K562 (cell line): Measurements from ENCODE around the gene MRPS35. TPM values are rescaled to one million over a fixed set of nuclear protein-coding genes. Genes with fewer than 3 reads are reported as not detected.

Experiments
- BMI1 ChIP-seq: fragments of 150-350 bp; IDR thresholded peaks from 2 replicates; pipeline ENCODE4 v1.6.1; 2014; ENCODE audit warnings: low read length
- CBFA2T2 ChIP-seq: fragments of 450-650 bp; conservative IDR thresholded peaks from 2 replicates; pipeline ENCODE4 v1.6.1; 2017; ENCODE audit warnings: mild to moderate bottlenecking
- CREB1 ChIP-seq, 2 experiments: sonication (generic) in 1 of 2; formaldehyde crosslinking in 1 of 2; IDR thresholded peaks; 2 replicates each; pipeline versions ENCODE4 v1.6.1 to v1.8.0; 2012 to 2022; ENCODE audit warnings: inconsistent platforms in 1 of 2, mild to moderate bottlenecking in 1 of 2, missing genetic modification reagents in 1 of 2, moderate library complexity in 1 of 2
- HNRNPK ChIP-seq: fragments of 200-400 bp; formaldehyde crosslinking; IDR thresholded peaks from one replicate; pipeline ENCODE4 v1.6.1; 2018; ENCODE audit warnings: mild to moderate bottlenecking, low read depth, low read length; ENCODE audit not compliant: poor library complexity, severe bottlenecking
- KDM5B ChIP-seq: fragments of 200-600 bp; sonication (generic); IDR thresholded peaks from 2 replicates; pipeline ENCODE4 v1.6.1; 2012; ENCODE audit warnings: low read depth, mild to moderate bottlenecking, moderate library complexity, low read length, control low read depth, inconsistent platforms; ENCODE audit not compliant: insufficient replicate concordance
- POLR2H ChIP-seq: IDR thresholded peaks from 2 replicates; pipeline ENCODE4 v1.6.1; 2016; ENCODE audit warnings: missing genetic modification characterization, low read depth, mild to moderate bottlenecking, control low read depth, missing compliant biosample characterization, moderate library complexity
- XRCC5 ChIP-seq: fragments of 200-400 bp; formaldehyde crosslinking; IDR thresholded peaks from 2 replicates; pipeline ENCODE4 v1.6.1; 2017; ENCODE audit warnings: low read depth, mild to moderate bottlenecking, low read length
- ZNF584 ChIP-seq: fragments of 200-800 bp; sonication (Bioruptor generic); IDR thresholded peaks from 2 replicates; pipeline ENCODE4 v1.6.1; 2016; ENCODE audit warnings: low read depth, mild to moderate bottlenecking, missing genetic modification characterization, missing compliant biosample characterization
- ZNF639 ChIP-seq, 2 experiments: fragments of 200-800 bp in 1 of 2; sonication (Bioruptor generic) in 1 of 2; sonication (generic) in 1 of 2; formaldehyde crosslinking in 1 of 2; IDR thresholded peaks in 1 of 2; conservative IDR thresholded peaks in 1 of 2; 2 replicates each; pipeline versions ENCODE4 v1.5.0 to v1.6.1; 2016 to 2020; ENCODE audit warnings: missing compliant biosample characterization in 1 of 2, missing genetic modification characterization in 1 of 2, missing genetic modification reagents in 1 of 2
- polyA plus RNA-seq, 8 experiments: library from polyadenylated mRNA; depleted of rRNA in 4 of 8; stranded (reverse) in 5 of 8; unstranded in 3 of 8; fragments of >200 nt; fragmentation: Nextera tagmentation in 2 of 8; fragmentation: Illumina TruSeq in 1 of 8; extraction: Ambion mirVana in 2 of 8; extraction: Trizol in 1 of 8; gene quantifications; 2 replicates each; pipeline versions ENCODE4 v1.2.1 to v1.2.3, GENCODE V29; 2011 to 2014; ENCODE audit warnings: inconsistent platforms in 1 of 8, missing spikeins in 1 of 8
- total RNA-seq, 7 experiments: library from RNA; depleted of rRNA in 6 of 7; stranded (reverse); fragments of >200 nt in 6 of 7; fragmentation: Illumina TruSeq in 2 of 7; extraction: Trizol in 2 of 7; gene quantifications; 2 replicates each; pipeline versions ENCODE4 v1.2.1 to v1.2.3, GENCODE V29; 2011 to 2021; ENCODE audit warnings: low replicate concordance in 1 of 7
- TF ChIP-seq, protein P1 (sequence below): sonication (generic); formaldehyde crosslinking; IDR thresholded peaks from 2 replicates; pipeline ENCODE4 v1.8.1; 2023; ENCODE audit warnings: mild to moderate bottlenecking, missing genetic modification reagents

Gene MRPS35
- total and polyA plus RNA-seq, 9 of the 15 experiments (the other 6 are each of a cell fraction or from before 2014, with no cell fraction given), result 79.0 to 183 (median 114) TPM

DNA sequence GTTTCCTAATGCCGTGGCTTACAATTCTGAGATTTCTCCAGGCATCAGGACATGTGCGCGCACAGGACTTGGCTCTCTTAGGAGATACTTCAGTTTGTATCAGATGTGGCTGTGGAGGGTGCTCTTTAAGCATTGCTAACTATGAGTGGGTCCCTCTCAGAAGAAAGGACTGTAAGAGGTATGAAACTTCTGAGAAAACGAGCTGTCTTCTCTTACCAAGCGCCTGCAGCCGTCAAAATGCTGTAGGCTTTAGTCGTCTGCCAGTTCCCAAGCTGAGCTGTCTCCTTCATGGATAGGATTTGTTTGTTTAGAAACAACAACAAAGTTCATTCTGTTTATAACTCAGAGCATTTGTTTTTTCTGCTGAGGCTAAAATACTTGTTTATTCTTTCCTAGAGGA lies 85.5 kb downstream of the MRPS35 start (continued):
- TF ChIP-seq, protein P1, sequence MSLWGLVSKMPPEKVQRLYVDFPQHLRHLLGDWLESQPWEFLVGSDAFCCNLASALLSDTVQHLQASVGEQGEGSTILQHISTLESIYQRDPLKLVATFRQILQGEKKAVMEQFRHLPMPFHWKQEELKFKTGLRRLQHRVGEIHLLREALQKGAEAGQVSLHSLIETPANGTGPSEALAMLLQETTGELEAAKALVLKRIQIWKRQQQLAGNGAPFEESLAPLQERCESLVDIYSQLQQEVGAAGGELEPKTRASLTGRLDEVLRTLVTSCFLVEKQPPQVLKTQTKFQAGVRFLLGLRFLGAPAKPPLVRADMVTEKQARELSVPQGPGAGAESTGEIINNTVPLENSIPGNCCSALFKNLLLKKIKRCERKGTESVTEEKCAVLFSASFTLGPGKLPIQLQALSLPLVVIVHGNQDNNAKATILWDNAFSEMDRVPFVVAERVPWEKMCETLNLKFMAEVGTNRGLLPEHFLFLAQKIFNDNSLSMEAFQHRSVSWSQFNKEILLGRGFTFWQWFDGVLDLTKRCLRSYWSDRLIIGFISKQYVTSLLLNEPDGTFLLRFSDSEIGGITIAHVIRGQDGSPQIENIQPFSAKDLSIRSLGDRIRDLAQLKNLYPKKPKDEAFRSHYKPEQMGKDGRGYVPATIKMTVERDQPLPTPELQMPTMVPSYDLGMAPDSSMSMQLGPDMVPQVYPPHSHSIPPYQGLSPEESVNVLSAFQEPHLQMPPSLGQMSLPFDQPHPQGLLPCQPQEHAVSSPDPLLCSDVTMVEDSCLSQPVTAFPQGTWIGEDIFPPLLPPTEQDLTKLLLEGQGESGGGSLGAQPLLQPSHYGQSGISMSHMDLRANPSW (CRISPR knock-in tag), result no peak
- no peak for TF ChIP-seq KDM5B
- TF ChIP-seq BMI1, result no peak
- TF ChIP-seq ZNF639 (CRISPR knock-in tag; conservative IDR thresholded peaks at IDR 0.05 in 1 of 2, IDR thresholded peaks at IDR 0.05 in 1 of 2), result no peak
- TF ChIP-seq CBFA2T2, result no peak
- no peak for TF ChIP-seq XRCC5
- TF ChIP-seq POLR2H (tag), result no peak
- TF ChIP-seq CREB1 (IDR thresholded peaks at IDR 0.05), result no peak
- TF ChIP-seq CREB1 (CRISPR knock-in tag; IDR thresholded peaks at IDR 0.05), result no peak
- TF ChIP-seq ZNF584 (CRISPR knock-in tag), result no peak
- TF ChIP-seq HNRNPK, result no peak
